ENCODE data around the gene SPAG9.

Gene SPAG9

GRCh38 chr17:51029142-51029541, 91.5 kb downstream of the SPAG9 start:
- POLR2A ChIA-PET: no interaction called here
- DNase-seq (ENCODE audit: extremely low spot score): no peak
- CTCF ChIA-PET: no interaction called here
- TF ChIP-seq ELF4 (IDR thresholded peaks at IDR 0.05) (no peak), FOXK2 (IDR thresholded peaks at IDR 0.05) (no peak), TARDBP (IDR thresholded peaks at IDR 0.05) (no peak), ARNT (IDR thresholded peaks at IDR 0.05) (no peak), ZNF384 (IDR thresholded peaks at IDR 0.05) (no peak), LEF1 (IDR thresholded peaks at IDR 0.05; ENCODE audit: borderline replicate concordance) (no peak), NFRKB (IDR thresholded peaks at IDR 0.05) (no peak), BHLHE40 (IDR thresholded peaks at IDR 0.05; ENCODE audit: borderline replicate concordance) (no peak), SP1 (IDR thresholded peaks at IDR 0.05) (no peak), FOXM1 (IDR thresholded peaks at IDR 0.05; ENCODE audit: borderline replicate concordance) (no peak), FOXA1 (IDR thresholded peaks at IDR 0.05) (no peak), PKNOX1 (IDR thresholded peaks at IDR 0.05) (no peak), HDGF (IDR thresholded peaks at IDR 0.05; ENCODE audit: borderline replicate concordance) (no peak), L3MBTL2 (conservative IDR thresholded peaks at IDR 0.05) (no peak), CTBP1 (IDR thresholded peaks at IDR 0.05; ENCODE audit: borderline replicate concordance) (no peak), SUZ12 (IDR thresholded peaks at IDR 0.05) (no peak)

GRCh38 chr17:51028176-51028863, 92.3 kb downstream of the SPAG9 start:
- DNase-seq (ENCODE audit: extremely low spot score): no peak
- TF ChIP-seq CTBP1 (IDR thresholded peaks at IDR 0.05; ENCODE audit: borderline replicate concordance) (no peak), LEF1 (IDR thresholded peaks at IDR 0.05; ENCODE audit: borderline replicate concordance) (no peak), FOXA1 (IDR thresholded peaks at IDR 0.05) (no peak), SP1 (IDR thresholded peaks at IDR 0.05) (no peak), ZNF384 (IDR thresholded peaks at IDR 0.05) (no peak), ELF4 (IDR thresholded peaks at IDR 0.05) (no peak), TARDBP (IDR thresholded peaks at IDR 0.05) (no peak), BHLHE40 (IDR thresholded peaks at IDR 0.05; ENCODE audit: borderline replicate concordance) (no peak), FOXK2 (IDR thresholded peaks at IDR 0.05) (no peak), HDGF (IDR thresholded peaks at IDR 0.05; ENCODE audit: borderline replicate concordance) (no peak), L3MBTL2 (conservative IDR thresholded peaks at IDR 0.05) (no peak)
- ChIA-PET CTCF (no interaction called here), POLR2A (no interaction called here)

- POLR2A ChIA-PET: no interaction called here
- CTCF ChIA-PET: no interaction called here
- TF ChIP-seq SUZ12 (IDR thresholded peaks at IDR 0.05) (no peak), FOXA1 (IDR thresholded peaks at IDR 0.05) (no peak), ZNF384 (IDR thresholded peaks at IDR 0.05) (no peak), BHLHE40 (IDR thresholded peaks at IDR 0.05; ENCODE audit: borderline replicate concordance) (no peak), FOXM1 (IDR thresholded peaks at IDR 0.05; ENCODE audit: borderline replicate concordance) (no peak), TARDBP (IDR thresholded peaks at IDR 0.05) (no peak), NFRKB (IDR thresholded peaks at IDR 0.05) (no peak)
- DNase-seq (ENCODE audit: extremely low spot score): no peak
Observed at GRCh38 chr17:51018541-51018940, 102.1 kb downstream of the SPAG9 start.

- POLR2A ChIA-PET: no interaction called here
- CTCF ChIA-PET: interaction anchor here (1.0 kb wide), 1 partner anchor 18 kb away, joined by 3 read pairs; no protein-coding TSS in a partner anchor
- TF ChIP-seq FOXA1 (IDR thresholded peaks at IDR 0.05) (no peak), ARNT (IDR thresholded peaks at IDR 0.05) (no peak)
- no peak for DNase-seq (ENCODE audit: extremely low spot score)
Observed at GRCh38 chr17:51017270-51017669, 103.4 kb downstream of the SPAG9 start.

- no peak for DNase-seq (ENCODE audit: extremely low spot score)
- no peak for TF ChIP-seq FOXK2 (IDR thresholded peaks at IDR 0.05)
- TF ChIP-seq LEF1 (IDR thresholded peaks at IDR 0.05; ENCODE audit: borderline replicate concordance): no peak
- TF ChIP-seq CTBP1 (IDR thresholded peaks at IDR 0.05; ENCODE audit: borderline replicate concordance): no peak
- TF ChIP-seq FOXM1 (IDR thresholded peaks at IDR 0.05; ENCODE audit: borderline replicate concordance): no peak
- TF ChIP-seq ZNF384 (IDR thresholded peaks at IDR 0.05): no peak
- TF ChIP-seq ARNT (IDR thresholded peaks at IDR 0.05): no peak
- no peak for TF ChIP-seq SUZ12 (IDR thresholded peaks at IDR 0.05)
- ChIA-PET POLR2A (no interaction called here), CTCF (no interaction called here)
Observed at GRCh38 chr17:51016099-51016498, 104.6 kb downstream of the SPAG9 start.

- ChIA-PET POLR2A (interaction anchor here (1.8 kb wide), 1 partner anchor 149 kb away, joined by 4 read pairs; the partner anchor contains the start of gene TOB1), CTCF (interaction anchor here (0.9 to 1.6 kb wide), 4 partner anchors 15 to 138 kb away, joined by 3 to 5 read pairs (median 4); partner anchors contain the start of gene NME1)
- DNase-seq (ENCODE audit: extremely low spot score): no peak
- TF ChIP-seq LEF1 (IDR thresholded peaks at IDR 0.05; ENCODE audit: borderline replicate concordance): no peak
- TF ChIP-seq SUZ12 (IDR thresholded peaks at IDR 0.05): no peak
- TF ChIP-seq HDGF (IDR thresholded peaks at IDR 0.05; ENCODE audit: borderline replicate concordance): no peak
- TF ChIP-seq FOXM1 (IDR thresholded peaks at IDR 0.05; ENCODE audit: borderline replicate concordance): no peak
- no peak for TF ChIP-seq BHLHE40 (IDR thresholded peaks at IDR 0.05; ENCODE audit: borderline replicate concordance)
- no peak for TF ChIP-seq CTBP1 (IDR thresholded peaks at IDR 0.05; ENCODE audit: borderline replicate concordance)
- TF ChIP-seq NFRKB (IDR thresholded peaks at IDR 0.05): no peak
- no peak for TF ChIP-seq PKNOX1 (IDR thresholded peaks at IDR 0.05)
- TF ChIP-seq L3MBTL2 (conservative IDR thresholded peaks at IDR 0.05): no peak
- no peak for TF ChIP-seq SP1 (IDR thresholded peaks at IDR 0.05)
- TF ChIP-seq FOXK2 (IDR thresholded peaks at IDR 0.05): no peak
- no peak for TF ChIP-seq ARNT (IDR thresholded peaks at IDR 0.05)
- no peak for TF ChIP-seq FOXA1 (IDR thresholded peaks at IDR 0.05)
- TF ChIP-seq TARDBP (IDR thresholded peaks at IDR 0.05): no peak
- TF ChIP-seq ZNF384 (IDR thresholded peaks at IDR 0.05): no peak
- no peak for TF ChIP-seq ELF4 (IDR thresholded peaks at IDR 0.05)
Observed at GRCh38 chr17:51015145-51015558, 105.5 kb downstream of the SPAG9 start.

All from HEK293T (cell line).